ENCODE data around the gene TRNT1.

DNA sequence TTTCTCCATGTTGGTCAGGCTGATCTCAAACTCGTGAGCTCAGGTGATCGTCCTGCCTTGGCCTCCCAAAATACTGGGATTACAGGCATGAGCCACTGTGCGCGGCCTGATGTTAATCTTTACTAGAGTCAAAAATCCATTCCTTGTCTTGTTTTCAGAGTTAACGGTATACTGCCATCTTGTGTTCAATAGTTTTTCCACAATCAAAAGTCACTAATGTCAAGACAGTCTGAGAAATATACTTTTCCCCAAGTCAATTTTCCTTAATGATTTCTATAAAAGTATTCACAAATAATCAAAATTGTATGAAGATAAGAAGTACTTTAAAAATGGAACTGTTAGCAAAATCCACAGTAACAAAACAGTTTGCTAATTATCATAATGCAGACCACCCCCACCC lies 44.3 kb downstream of the TRNT1 start:
- no peak for TF ChIP-seq EZH2 (IDR thresholded peaks at IDR 0.05; ENCODE audit: borderline replicate concordance, low read length)
- TF ChIP-seq, protein P1, sequence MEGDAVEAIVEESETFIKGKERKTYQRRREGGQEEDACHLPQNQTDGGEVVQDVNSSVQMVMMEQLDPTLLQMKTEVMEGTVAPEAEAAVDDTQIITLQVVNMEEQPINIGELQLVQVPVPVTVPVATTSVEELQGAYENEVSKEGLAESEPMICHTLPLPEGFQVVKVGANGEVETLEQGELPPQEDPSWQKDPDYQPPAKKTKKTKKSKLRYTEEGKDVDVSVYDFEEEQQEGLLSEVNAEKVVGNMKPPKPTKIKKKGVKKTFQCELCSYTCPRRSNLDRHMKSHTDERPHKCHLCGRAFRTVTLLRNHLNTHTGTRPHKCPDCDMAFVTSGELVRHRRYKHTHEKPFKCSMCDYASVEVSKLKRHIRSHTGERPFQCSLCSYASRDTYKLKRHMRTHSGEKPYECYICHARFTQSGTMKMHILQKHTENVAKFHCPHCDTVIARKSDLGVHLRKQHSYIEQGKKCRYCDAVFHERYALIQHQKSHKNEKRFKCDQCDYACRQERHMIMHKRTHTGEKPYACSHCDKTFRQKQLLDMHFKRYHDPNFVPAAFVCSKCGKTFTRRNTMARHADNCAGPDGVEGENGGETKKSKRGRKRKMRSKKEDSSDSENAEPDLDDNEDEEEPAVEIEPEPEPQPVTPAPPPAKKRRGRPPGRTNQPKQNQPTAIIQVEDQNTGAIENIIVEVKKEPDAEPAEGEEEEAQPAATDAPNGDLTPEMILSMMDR (IDR thresholded peaks at IDR 0.05; ENCODE audit: low read length), result peak; percentile 42; the same call in 1 of the 2 replicates

All from OCI-LY1 (cell line).